Myocyte (in vitro differentiated cells): ENCODE measurements around the gene ADGRV1. TPM values are rescaled to one million over a fixed set of nuclear protein-coding genes. Genes with fewer than 3 reads are reported as not detected.

Experiments used
- DNase-seq: peaks from one replicate; pipeline ENCODE4 v3.0.0-alpha.2; 2012; ENCODE audit warnings: low read depth
- total RNA-seq: library from RNA; depleted of rRNA; stranded (reverse); fragments of >200 nt; gene quantifications from 2 replicates; pipeline ENCODE4 v1.2.3, GENCODE V29; 2014

Gene ADGRV1
- total RNA-seq, 1 donor from 2014 or later: 3.9 TPM

GRCh38 chr5:91129748-91130147, 571.2 kb downstream of the ADGRV1 start:
- DNase-seq: no peak

GRCh38 chr5:91130759-91131158, 572.2 kb downstream of the ADGRV1 start:
- DNase-seq: no peak

- DNase-seq: no peak
Observed at GRCh38 chr5:91132550-91132949, 574.0 kb downstream of the ADGRV1 start.

DNA sequence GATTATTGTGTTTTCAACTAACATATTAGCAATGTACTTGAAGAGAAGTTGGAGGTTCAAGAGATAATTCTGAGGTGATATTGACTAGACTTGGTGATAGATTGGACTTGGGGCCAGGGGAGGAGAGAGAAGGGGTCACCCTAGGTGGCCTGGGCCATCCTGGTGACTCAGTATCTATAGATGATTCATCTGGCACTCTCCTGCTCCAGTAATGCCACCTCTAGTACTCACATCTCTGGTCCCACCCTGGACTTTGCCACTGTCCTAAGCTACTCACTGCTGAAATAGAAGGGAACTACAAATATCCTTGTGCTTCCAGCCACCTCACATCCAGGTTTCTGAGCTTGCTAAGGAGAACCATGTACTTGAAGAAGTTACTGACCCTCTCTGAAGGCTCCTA, 574.6 kb downstream of the ADGRV1 start:
- no peak for DNase-seq

- no peak for DNase-seq
Observed at GRCh38 chr5:91135475-91136248, 577.1 kb downstream of the ADGRV1 start.

GRCh38 chr5:91136271-91136670, 577.7 kb downstream of the ADGRV1 start:
- no peak for DNase-seq

DNA sequence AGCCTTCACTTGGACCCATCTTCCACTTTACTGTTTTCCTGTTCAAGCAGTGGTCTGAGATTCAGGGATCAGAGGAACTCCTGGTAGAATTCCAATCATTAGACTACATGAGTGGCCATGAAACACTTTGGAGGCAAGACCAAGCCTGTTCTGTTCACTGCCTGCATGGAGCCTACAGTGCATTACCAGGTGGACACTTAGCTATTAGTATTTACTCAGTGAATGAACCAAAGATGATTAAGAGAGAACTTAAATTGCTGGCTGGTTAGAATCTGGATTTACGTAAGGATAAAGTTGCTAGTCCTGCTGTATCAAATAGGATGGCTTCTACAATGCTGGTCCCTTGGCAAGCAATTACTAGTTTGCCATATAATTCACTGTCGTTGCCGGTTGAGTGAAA, 579.0 kb downstream of the ADGRV1 start:
- no peak for DNase-seq

DNA sequence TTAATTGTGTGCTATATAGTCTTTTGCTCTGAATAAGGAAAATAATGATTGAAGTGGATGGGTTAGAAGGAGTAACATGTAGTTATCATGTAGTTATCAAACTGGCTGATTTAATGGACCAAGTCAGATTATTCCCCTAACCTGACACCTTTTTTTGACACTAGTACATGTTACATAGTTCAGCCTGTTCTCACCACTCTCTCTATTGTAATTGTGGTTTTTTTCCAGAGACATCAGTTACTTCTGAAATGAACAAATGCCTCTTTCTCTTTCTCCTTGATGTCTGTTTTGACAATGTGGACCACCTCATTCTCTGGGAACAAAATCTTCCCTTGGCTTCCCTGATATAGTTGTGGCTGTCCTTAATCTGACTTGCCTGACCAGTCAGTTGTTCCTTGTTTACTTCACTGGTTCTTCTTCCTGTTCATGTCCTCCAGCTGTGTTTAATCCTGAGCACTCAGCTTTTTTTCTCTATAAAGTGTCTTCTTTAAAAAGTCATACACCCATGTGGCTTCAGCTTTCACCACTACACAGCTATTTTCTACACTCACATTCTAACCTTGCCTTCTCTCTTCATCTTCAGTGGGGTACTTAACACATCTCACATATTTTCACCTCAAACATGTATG, 581.1 kb downstream of the ADGRV1 start:
- DNase-seq: no peak

DNA sequence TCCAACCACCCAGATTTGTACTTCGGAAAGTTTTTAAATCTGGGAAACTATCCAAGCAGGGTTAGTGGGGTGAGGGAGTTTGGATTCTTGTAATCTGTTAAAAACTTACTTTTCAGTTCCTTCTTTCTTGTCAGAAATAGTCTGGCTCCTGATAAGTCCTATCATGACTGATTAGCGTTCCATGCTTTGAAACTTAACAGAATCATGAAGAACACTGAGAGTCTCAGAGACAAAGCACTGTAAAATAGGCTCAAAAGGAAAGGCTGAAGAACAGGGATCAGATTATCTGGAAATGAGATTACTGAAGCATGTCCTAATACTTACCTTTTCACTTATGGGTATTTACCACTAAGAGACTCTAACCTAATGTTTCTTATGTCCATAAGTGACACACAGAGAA, 582.1 kb downstream of the ADGRV1 start:
- no peak for DNase-seq

GRCh38 chr5:91141642-91142041, 583.0 kb downstream of the ADGRV1 start:
- no peak for DNase-seq

- DNase-seq: no peak
Observed at GRCh38 chr5:91142386-91142785, 583.8 kb downstream of the ADGRV1 start.

DNA sequence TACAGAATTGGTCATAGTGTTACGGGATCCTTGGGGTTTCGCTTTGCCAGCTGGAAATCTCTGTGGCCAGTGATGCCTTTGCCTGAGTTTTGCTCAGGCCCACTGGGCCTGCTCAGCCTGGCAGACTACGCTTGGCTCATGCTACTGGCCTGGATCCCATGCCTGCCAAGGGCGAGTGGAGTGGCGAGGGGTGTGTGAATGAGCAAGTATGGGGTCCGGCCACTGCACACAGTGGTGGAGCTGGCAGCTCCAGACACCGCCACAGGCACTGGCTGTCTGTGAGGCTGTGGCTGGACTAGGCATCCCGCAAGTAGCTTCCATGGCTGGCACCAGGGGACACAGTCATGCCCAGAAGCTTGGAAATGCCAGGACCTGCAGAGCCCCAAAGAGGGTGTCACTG, 584.2 kb downstream of the ADGRV1 start:
- DNase-seq: no peak

DNA sequence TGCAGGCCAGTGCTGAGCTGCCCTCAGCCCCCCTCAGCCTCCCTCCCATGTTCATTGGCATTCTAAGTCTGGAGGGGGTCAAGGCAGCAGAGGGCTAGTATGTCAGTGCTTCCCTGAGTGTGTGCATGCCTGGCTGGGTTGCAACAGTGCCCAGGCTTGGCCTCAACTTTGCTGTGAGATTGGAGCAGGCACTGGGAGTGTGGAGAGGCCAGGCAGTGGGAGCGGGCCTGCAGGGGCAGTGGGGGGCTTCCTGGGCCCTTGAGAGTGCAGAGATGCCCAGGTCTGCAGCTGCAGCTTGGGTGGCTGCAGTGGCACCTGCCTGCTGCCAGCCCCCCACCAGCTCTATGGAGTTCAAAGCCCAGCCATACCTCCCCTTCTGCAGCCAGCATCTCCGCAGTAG, 585.2 kb downstream of the ADGRV1 start:
- DNase-seq: no peak

DNA sequence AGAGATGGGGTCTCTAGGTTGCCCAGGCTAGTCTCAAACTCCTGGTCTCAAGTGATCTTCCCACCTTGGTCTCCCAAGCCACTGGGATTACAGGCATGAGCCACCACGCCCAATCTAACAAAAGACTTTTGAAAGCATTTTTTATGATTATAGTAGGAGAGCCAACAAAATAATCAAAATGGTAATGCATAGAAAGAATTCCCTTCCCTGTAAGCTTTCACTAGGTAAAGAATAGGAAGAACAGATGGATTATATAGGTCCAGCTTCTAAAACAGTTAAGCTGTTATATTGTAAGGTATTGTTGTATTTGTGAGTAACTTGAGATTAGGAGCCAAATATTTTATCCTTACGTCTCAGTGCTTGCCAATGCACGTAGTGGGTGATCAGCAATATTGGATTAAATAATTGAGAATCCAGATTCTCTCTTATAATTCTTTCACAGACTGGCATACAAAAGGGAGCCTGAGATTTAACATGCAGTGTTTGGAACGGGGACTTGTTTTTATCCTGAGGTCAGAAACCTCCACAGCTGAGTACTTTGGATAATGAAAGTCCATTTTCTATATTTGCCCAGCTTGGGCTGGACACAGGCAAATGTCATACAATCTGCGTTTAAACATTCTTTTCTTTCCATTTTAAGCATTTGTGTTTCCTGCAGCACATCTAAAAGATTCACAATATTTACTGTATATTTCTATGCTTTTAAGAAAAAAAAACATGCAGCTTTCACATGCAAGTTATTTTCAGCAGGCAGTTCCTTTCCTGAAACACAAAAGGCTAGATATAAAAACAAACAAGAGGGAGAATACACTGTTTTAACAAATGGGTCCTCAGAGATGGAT, 586.1 kb downstream of the ADGRV1 start:
- DNase-seq: peak; percentile 22

GRCh38 chr5:91145333-91145620, 586.7 kb downstream of the ADGRV1 start:
- DNase-seq: no peak

DNA sequence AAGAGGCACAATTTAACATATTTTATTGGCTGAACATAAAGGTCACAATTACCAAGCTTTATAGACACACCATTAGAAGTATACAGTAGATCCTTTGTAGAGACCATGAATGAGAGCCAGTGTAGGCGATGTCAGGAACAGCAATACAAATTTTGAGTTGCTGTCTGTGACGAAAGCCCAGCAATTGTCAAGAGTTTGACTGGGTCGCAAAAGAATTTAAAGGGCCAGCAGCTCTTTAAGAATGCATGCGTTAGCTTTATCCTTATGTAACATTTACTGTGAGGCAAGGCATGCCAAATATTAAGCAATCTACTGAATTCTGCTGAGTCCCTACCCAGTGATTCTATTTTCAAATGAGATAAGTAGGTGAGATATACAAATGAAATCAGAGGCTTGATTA, 587.6 kb downstream of the ADGRV1 start:
- DNase-seq: no peak

DNA sequence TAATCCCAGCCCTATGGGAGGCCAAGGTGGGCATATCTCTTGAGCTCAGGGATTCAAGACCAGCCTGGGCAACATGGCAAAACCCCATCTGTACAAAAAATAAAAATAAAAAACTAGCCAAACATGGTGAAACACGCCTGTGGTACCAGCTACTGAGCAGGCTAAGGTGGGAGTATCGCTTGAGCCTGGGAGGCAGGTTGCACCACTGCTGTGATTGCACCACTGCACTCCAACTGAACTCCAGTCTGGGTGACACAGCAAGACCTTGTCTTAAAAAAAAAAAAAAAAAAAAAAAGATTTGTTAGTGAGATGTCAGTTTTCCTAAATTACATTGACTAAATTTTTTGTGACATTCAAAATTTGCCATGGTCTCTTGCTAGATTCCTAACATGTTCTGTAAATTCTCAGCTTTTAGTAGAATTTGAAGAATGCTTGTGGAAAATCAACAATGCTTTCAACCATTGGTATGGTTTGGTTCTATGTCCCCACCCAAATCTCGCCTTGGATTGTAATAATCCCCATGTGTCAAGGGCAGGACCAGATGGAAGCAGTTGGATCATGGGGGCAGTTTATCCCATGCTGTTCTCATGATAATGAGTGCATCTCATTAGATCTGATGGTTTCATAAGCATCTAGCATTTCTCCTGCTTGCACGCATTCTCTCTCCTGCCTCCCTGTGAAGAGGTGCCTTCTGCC, 588.5 kb downstream of the ADGRV1 start:
- DNase-seq: no peak

DNA sequence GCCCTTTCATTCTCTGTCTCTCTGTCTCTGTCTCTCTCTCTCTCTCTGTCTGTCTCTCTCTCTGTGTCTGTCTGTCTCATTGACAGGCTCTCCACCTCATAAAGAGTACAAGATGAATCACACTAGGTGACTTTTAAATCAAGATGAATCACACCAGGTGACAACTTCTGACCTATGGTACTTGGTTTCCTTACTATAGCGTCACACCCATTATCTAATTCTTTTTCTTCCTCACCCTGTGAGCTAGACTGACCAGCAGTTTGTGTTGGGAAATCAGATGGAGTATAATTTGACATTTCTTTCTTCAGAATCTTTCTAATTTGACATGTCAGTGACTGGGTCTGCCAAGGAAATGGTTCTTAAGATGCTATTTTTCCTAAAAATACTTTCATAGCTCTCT, 591.6 kb downstream of the ADGRV1 start:
- DNase-seq: no peak

- no peak for DNase-seq
Observed at GRCh38 chr5:91150636-91151035, 592.0 kb downstream of the ADGRV1 start.

DNA sequence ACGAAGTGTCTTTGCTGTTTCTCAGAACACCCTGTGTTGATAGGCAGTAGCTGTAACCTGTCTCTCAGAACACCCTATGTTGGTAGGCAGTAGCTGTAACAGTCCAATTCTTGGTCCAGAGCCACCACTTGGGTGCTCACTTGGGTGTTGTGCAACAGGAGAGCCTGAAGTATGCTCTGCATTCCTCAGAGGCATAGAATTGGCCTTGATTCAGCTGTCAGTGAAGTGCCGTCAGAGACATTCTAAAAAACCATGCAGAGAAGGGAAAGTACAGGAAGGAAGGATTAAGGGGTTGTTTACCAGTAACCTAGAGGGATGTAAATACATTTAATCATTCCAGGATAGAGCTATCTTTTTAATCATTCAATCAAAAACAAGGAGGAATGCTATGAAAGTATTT, 593.4 kb downstream of the ADGRV1 start:
- DNase-seq: peak; percentile 41

DNA sequence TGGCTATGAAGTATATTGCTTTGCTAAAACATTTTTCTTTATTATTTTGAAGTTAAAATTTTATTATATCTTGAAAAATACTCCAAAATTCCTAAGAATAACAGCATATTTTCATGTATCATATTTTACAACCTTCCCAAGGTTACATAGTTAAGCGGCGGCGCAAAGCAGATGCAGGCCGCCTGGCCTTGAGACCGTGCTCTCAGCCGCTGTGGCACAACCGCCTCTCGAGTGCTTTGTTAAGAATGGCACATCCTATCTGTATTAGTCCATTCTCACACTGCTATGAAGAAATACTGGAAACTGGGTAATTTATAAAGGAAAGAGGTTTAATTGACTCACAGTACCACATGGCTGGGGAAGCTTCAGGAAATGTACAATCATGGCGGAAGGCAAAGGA, 595.7 kb downstream of the ADGRV1 start:
- no peak for DNase-seq

DNA sequence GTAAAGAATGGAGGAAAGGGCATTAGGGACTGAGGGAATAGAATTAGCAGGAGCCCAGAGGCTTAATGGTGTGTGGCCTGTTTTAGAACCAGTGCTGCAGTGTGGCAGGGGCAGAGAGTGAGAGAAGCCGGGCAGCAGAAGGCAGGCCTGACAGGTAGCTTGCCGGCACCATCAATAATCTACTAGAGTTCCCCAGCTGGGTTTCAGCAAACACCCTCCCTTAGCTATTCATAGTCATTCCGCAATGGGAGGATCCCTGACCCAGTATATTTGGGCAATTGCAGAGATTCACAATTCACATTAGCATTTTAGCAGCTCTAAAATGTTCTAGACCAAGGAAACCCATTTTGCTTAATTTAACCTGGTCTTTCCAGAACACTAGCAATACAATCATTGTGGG, 596.7 kb downstream of the ADGRV1 start:
- no peak for DNase-seq
